ENCODE data around the gene LILRB5.

DNA sequence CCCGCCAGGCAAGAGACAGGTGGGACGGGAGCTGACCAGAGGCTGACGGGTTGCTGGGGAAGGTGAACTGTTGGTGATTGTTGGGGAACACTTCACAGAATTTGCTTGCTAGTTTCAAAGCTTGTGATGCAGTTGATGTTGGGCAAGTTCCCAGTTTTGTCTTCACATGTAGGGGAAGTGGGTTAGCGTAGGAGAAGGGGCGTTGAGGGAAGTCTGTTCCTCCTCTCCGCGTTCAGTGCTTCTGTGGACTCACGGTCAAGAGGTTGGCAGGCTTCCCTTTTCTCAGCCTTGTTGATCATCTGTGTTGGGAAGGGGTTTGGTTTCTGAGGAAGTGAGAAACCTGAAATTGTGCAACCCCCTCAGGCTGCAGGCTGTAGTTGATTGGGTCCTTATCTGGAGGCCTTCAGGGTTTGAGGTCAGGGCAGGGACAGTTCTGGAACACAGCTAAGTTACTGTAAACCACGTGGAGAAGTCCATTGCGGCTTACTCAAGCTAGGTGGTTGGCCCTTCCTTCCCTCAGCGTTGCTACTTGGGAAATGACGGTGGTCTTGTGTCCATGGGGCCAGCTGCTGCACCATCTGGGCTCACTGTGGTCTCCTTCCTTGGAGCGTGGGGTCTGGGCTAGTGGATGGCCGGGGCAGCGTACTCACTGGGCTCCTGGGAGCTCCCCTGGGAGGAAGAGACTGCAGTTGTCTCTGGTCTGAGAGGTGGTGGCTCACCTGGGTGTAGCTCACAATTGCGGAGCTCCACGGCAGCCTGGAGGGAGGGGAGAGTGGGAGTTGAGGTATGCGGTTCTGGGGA is 48.9 kb downstream of the LILRB5 start:
- TF ChIP-seq, protein P1, sequence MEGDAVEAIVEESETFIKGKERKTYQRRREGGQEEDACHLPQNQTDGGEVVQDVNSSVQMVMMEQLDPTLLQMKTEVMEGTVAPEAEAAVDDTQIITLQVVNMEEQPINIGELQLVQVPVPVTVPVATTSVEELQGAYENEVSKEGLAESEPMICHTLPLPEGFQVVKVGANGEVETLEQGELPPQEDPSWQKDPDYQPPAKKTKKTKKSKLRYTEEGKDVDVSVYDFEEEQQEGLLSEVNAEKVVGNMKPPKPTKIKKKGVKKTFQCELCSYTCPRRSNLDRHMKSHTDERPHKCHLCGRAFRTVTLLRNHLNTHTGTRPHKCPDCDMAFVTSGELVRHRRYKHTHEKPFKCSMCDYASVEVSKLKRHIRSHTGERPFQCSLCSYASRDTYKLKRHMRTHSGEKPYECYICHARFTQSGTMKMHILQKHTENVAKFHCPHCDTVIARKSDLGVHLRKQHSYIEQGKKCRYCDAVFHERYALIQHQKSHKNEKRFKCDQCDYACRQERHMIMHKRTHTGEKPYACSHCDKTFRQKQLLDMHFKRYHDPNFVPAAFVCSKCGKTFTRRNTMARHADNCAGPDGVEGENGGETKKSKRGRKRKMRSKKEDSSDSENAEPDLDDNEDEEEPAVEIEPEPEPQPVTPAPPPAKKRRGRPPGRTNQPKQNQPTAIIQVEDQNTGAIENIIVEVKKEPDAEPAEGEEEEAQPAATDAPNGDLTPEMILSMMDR (conservative IDR thresholded peaks at IDR 0.05; ENCODE audit: low read depth, low read length): no peak
- no peak for TF ChIP-seq EZH2 (IDR thresholded peaks at IDR 0.05; ENCODE audit: low read length, unreplicated experiment)
